SK-N-SH treated with all-trans-retinoic acid at 6 μM for 48 hours (cell line): ENCODE results near the gene ATL2.
"Not testable (repeated sequence)": the region's sequence is repeated elsewhere in the genome, so short reads cannot be mapped to it uniquely, and the experiment has no call there.

ENCODE experiments used
- ATAC-seq: fragments of 200-7000 bp; cut with Tn5 transposase; 3 replicates; pipeline ENCODE4 v1.9.1; 2020; ENCODE audit warnings: mild to moderate bottlenecking, moderate library complexity
- ARNTL ChIP-seq: fragments of 450-650 bp; formaldehyde crosslinking; IDR thresholded peaks from 2 replicates; pipeline ENCODE4 v1.5.0; 2020; ENCODE audit warnings: low read depth, mild to moderate bottlenecking, moderate library complexity, borderline replicate concordance
- BACH2 ChIP-seq: fragments of 250-450 bp; sonication (Bioruptor Pico); IDR thresholded peaks from 2 replicates; pipeline ENCODE4 v1.9.0; 2021; ENCODE audit warnings: mild to moderate bottlenecking, borderline replicate concordance
- CREB5 ChIP-seq: fragments of 250-450 bp; sonication (Bioruptor Pico); IDR thresholded peaks from 2 replicates; pipeline ENCODE4 v1.5.1; 2020; ENCODE audit warnings: low read depth, mild to moderate bottlenecking, moderate library complexity
- CSDC2 ChIP-seq: fragments of 250-450 bp; sonication (Bioruptor Pico); IDR thresholded peaks from 2 replicates; pipeline ENCODE4 v1.5.0; 2020; ENCODE audit warnings: mild to moderate bottlenecking, moderate library complexity
- CSRNP3 ChIP-seq: fragments of 250-450 bp; sonication (Bioruptor Pico); IDR thresholded peaks from 2 replicates; pipeline ENCODE4 v1.5.1; 2021; ENCODE audit warnings: mild to moderate bottlenecking, moderate library complexity
- ESRRG ChIP-seq: fragments of 250-450 bp; sonication (Bioruptor Pico); IDR thresholded peaks from 2 replicates; pipeline ENCODE4 v1.6.1; 2021; ENCODE audit warnings: mild to moderate bottlenecking
- GLIS3 ChIP-seq: fragments of 250-450 bp; sonication (Bioruptor Pico); IDR thresholded peaks from 2 replicates; pipeline ENCODE4 v1.5.0; 2020; ENCODE audit warnings: mild to moderate bottlenecking, moderate library complexity
- ISL1 ChIP-seq: fragments of 250-450 bp; sonication (Bioruptor Pico); IDR thresholded peaks from 2 replicates; pipeline ENCODE4 v2.1.2; 2022; ENCODE audit warnings: mild to moderate bottlenecking, moderate library complexity
- OSR1 ChIP-seq: fragments of 250-450 bp; sonication (Bioruptor Pico); IDR thresholded peaks from 2 replicates; pipeline ENCODE4 v1.8.0; 2022; ENCODE audit warnings: moderate library complexity, mild to moderate bottlenecking, inconsistent platforms
- RARB ChIP-seq: fragments of 250-450 bp; sonication (Bioruptor Pico); IDR thresholded peaks from 2 replicates; pipeline ENCODE4 v1.8.0; 2021; ENCODE audit warnings: mild to moderate bottlenecking, moderate library complexity
- SNAI2 ChIP-seq: fragments of 250-450 bp; sonication (Bioruptor Pico); IDR thresholded peaks from 2 replicates; pipeline ENCODE4 v1.5.0; 2020; ENCODE audit warnings: mild to moderate bottlenecking, moderate library complexity
- TCF4 ChIP-seq: fragments of 250-450 bp; sonication (Bioruptor Pico); IDR thresholded peaks from 2 replicates; pipeline ENCODE4 v1.8.0; 2021; ENCODE audit warnings: mild to moderate bottlenecking, moderate library complexity, borderline replicate concordance
- TOX ChIP-seq: fragments of 250-450 bp; sonication (Bioruptor Pico); IDR thresholded peaks from 2 replicates; pipeline ENCODE4 v1.8.0; 2021; ENCODE audit warnings: mild to moderate bottlenecking, moderate library complexity, borderline replicate concordance
- ZC3H10 ChIP-seq: fragments of 250-450 bp; sonication (Bioruptor Pico); IDR thresholded peaks from 2 replicates; pipeline ENCODE4 v1.5.1; 2021; ENCODE audit warnings: mild to moderate bottlenecking, moderate library complexity
- ZFP3 ChIP-seq: fragments of 250-450 bp; sonication (Bioruptor Pico); IDR thresholded peaks from 2 replicates; pipeline ENCODE4 v1.5.0; 2020; ENCODE audit warnings: mild to moderate bottlenecking, moderate library complexity
- ZFP30 ChIP-seq: fragments of 450-650 bp; formaldehyde crosslinking; IDR thresholded peaks from 2 replicates; pipeline ENCODE4 v1.5.0; 2022; ENCODE audit warnings: mild to moderate bottlenecking, moderate library complexity
- ZNF565 ChIP-seq: fragments of 450-650 bp; formaldehyde crosslinking; conservative IDR thresholded peaks from 2 replicates; pipeline ENCODE4 v1.5.0; 2020; ENCODE audit warnings: low read depth, mild to moderate bottlenecking, moderate library complexity
- ZNF70 ChIP-seq: fragments of 450-650 bp; formaldehyde crosslinking; IDR thresholded peaks from 2 replicates; pipeline ENCODE4 v1.5.0; 2020; ENCODE audit warnings: mild to moderate bottlenecking, moderate library complexity
- TF ChIP-seq, protein P1 (sequence below): fragments of 250-450 bp; sonication (Bioruptor Pico); IDR thresholded peaks from 2 replicates; pipeline ENCODE4 v1.8.0; 2021; ENCODE audit warnings: low read depth, mild to moderate bottlenecking, moderate library complexity, borderline replicate concordance
- TF ChIP-seq, protein P2 (sequence below): fragments of 250-450 bp; sonication (Bioruptor Pico); IDR thresholded peaks from 2 replicates; pipeline ENCODE4 v1.8.0; 2020; ENCODE audit warnings: mild to moderate bottlenecking, moderate library complexity, borderline replicate concordance

ATL2 gene

DNA sequence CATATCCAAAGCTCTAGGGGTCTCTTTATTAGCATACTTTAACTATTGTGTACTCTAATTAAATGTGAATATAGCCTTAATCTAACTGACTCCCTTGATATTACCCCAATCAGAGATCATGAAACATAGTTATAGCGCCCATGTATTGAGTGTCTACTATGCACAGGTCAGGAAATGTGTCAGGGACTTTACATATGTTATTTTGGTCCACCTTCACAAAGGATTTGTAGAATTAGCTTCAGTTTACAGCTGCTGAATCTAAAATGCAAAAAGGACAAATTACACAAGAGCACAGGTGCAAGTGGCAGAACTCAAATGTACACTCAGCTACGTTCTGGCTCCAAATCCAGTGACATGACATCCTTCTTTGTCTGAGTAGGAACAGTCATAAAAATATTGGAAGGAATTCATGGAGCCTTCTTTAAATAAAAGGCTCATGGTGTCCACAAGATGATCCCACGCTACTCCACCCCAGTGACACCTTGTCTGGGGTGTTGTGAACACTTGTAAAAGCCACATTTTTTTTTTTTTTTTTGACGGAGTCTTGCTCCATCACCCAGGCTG is 38.7 kb upstream of the ATL2 start (continued):
- TF ChIP-seq ZFP3 (CRISPR knock-in tag) (no peak), TCF4 (CRISPR knock-in tag) (no peak), ZNF565 (no peak), RARB (no peak)

GRCh38 chr2:38415023-38415422 is 38.0 kb upstream of the ATL2 start:
- no peak for ATAC-seq
- no peak for TF ChIP-seq CSRNP3 (CRISPR knock-in tag)
- TF ChIP-seq, protein P1, sequence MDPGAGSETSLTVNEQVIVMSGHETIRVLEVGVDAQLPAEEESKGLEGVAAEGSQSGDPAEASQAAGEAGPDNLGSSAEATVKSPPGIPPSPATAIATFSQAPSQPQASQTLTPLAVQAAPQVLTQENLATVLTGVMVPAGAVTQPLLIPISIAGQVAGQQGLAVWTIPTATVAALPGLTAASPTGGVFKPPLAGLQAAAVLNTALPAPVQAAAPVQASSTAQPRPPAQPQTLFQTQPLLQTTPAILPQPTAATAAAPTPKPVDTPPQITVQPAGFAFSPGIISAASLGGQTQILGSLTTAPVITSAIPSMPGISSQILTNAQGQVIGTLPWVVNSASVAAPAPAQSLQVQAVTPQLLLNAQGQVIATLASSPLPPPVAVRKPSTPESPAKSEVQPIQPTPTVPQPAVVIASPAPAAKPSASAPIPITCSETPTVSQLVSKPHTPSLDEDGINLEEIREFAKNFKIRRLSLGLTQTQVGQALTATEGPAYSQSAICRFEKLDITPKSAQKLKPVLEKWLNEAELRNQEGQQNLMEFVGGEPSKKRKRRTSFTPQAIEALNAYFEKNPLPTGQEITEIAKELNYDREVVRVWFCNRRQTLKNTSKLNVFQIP (CRISPR knock-in tag), result no peak
- no peak for TF ChIP-seq OSR1
- TF ChIP-seq GLIS3 (CRISPR knock-in tag), result no peak
- no peak for TF ChIP-seq ZNF70
- no peak for TF ChIP-seq ZC3H10 (CRISPR knock-in tag)
- TF ChIP-seq ESRRG (CRISPR knock-in tag), result no peak
- no peak for TF ChIP-seq BACH2
- no peak for TF ChIP-seq ZNF565
- no peak for TF ChIP-seq CREB5 (CRISPR knock-in tag)
- TF ChIP-seq SNAI2, result no peak
- TF ChIP-seq ZFP30 (CRISPR knock-in tag), result no peak
- no peak for TF ChIP-seq TCF4 (CRISPR knock-in tag)
- TF ChIP-seq, protein P2, sequence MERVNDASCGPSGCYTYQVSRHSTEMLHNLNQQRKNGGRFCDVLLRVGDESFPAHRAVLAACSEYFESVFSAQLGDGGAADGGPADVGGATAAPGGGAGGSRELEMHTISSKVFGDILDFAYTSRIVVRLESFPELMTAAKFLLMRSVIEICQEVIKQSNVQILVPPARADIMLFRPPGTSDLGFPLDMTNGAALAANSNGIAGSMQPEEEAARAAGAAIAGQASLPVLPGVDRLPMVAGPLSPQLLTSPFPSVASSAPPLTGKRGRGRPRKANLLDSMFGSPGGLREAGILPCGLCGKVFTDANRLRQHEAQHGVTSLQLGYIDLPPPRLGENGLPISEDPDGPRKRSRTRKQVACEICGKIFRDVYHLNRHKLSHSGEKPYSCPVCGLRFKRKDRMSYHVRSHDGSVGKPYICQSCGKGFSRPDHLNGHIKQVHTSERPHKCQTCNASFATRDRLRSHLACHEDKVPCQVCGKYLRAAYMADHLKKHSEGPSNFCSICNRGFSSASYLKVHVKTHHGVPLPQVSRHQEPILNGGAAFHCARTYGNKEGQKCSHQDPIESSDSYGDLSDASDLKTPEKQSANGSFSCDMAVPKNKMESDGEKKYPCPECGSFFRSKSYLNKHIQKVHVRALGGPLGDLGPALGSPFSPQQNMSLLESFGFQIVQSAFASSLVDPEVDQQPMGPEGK, result no peak
- TF ChIP-seq ISL1 (CRISPR knock-in tag), result no peak
- TF ChIP-seq CSDC2, result no peak
- no peak for TF ChIP-seq TOX (CRISPR knock-in tag)
- TF ChIP-seq, all 23 proteins: peak for 0

DNA sequence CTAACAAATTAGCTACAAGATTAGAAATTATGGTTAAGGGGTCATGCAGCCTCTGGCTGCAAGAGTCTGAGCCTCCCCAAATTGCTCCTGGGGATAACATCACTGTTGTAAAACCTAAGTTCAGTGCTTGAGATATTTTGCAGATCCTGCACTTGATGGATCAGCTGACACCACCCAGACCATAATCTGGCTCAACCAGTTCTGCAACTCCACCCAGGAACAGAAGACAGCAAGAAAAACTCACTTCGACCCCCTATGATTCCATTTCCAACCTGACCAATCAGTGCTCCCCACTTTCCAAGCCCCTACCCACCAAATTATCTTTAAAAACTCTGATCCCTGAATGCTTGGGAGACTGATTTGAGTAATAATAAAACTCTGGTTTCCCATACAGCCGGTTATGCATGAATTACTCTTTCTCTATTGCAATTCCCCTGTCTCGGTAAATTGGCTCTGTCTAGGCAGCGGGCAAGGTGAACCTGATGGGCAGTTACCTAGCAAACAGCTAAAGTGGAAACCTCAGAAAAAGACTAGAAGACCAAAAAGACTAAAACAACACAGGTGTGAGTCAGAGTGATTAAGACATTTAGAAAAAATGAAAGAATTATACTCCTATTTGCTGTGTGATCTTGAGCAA is 35.3 kb upstream of the ATL2 start:
- not testable (repeated sequence) for ATAC-seq

DNA sequence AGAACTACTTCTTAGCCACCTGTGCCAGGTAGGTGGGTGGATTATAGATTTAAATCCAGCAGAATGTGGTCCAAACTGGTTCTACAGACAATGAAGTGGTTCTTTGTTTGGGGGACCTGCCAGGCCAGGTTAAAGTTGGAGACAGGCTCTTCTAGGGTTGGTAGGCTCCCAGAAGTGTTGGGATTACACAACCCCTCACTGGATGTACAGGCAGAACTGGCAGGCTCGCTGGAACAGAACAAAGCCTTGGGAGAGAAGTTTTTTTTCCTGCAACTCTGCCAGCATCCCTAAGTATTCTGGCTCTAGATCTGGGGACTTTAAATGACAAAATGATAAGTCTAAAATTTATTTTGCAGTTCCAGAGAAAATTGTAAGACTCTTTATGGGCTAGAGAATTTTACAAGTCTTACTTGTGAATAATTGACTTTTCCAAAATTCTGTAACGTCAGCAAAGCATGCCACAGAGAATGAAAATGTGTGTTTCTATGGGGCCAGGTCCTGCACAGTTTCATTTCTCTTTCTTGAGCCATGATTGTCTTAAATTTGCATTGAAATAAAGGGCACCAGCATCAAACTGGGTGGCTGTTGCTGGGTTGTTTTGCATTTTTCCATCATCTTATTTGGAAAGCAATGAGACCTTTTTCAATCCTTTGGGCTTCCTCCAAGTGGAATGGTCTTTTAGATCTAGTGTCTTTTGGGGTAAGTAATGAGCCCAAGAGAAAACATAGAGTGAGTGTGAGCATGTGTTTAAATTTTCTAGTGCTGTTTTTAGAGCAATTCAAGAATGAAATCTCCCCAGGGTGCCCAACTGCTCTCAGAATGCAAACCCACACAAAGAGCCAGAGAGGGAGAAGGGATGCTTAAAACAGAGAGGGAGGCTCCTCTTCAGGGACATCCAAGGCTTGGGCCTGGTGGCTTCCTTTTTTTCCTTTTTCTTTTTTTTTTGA is 32.4 kb upstream of the ATL2 start:
- TF ChIP-seq ISL1 (CRISPR knock-in tag) (no peak), ZNF565 (no peak), ARNTL (no peak), BACH2 (no peak), TOX (CRISPR knock-in tag) (no peak), ESRRG (CRISPR knock-in tag) (no peak), CSRNP3 (CRISPR knock-in tag) (no peak), CSDC2 (no peak)
- TF ChIP-seq, protein P1 (CRISPR knock-in tag), result no peak
- no peak for ATAC-seq
